RWPE1 (cell line): ENCODE results near the gene ZNF775.

Source experiments
- CTCF ChIA-PET: fragments of 350-600 bp; sonication (Branson Sonifier 250); formaldehyde crosslinking; extraction: SDS; loops from one replicate; lab custom pipeline; 2021; lab: Yijun Ruan, JAX
- POLR2A ChIA-PET: fragments of 400-600 bp; formaldehyde crosslinking; extraction: SDS; loops from one replicate; lab custom pipeline; 2020; ENCODE audit warnings: antibody characterized with exemption; ENCODE audit not compliant: low non-redundant PET; lab: Yijun Ruan, JAX
- DNase-seq: peaks from one replicate; pipeline ENCODE4 v3.0.0; 2012; ENCODE audit warnings: low spot score
- H3K27ac ChIP-seq: fragments of 450-650 bp; 2 replicates; pipeline ENCODE4 v1.5.1; 2017
- CTCF ChIP-seq: fragments of 450-650 bp; conservative IDR thresholded peaks from 2 replicates; pipeline ENCODE4 v1.5.1; 2017; ENCODE audit warnings: low read depth, mild to moderate bottlenecking

Gene ZNF775

GRCh38 chr7:150409300-150410030 lies 30.3 kb downstream of the ZNF775 start:
- no peak for TF ChIP-seq CTCF
- DNase-seq = no peak
- ChIA-PET POLR2A (no interaction called here), CTCF (no interaction called here)
- H3K27ac ChIP-seq = peak overlapping the region; percentile 9; the same call in 1 of the 2 replicates

GRCh38 chr7:150410131-150410530 lies 31.0 kb downstream of the ZNF775 start:
- no peak for DNase-seq
- H3K27ac ChIP-seq = no peak overlapping the region
- ChIA-PET POLR2A (no interaction called here), CTCF (no interaction called here)
- no peak for TF ChIP-seq CTCF

GRCh38 chr7:150410680-150411346 lies 31.7 kb downstream of the ZNF775 start:
- POLR2A ChIA-PET = no interaction called here
- 0 out of 2 replicates have a peak overlapping the region, but pooled peaks have one; percentile 4 for H3K27ac ChIP-seq
- CTCF ChIA-PET = no interaction called here

GRCh38 chr7:150411606-150412005 lies 32.5 kb downstream of the ZNF775 start:
- ChIA-PET POLR2A (no interaction called here), CTCF (no interaction called here)
- no peak for TF ChIP-seq CTCF
- DNase-seq = no peak
- H3K27ac ChIP-seq = 0 out of 2 replicates have a peak overlapping the region, but pooled peaks have one; percentile 4

More at GRCh38 chr7:150410680-150411346, 31.7 kb downstream of the ZNF775 start:
- no peak for TF ChIP-seq CTCF
- no peak for DNase-seq

- no peak for TF ChIP-seq CTCF
- H3K27ac ChIP-seq = no peak overlapping the region
- POLR2A ChIA-PET = no interaction called here
- CTCF ChIA-PET = no interaction called here
- no peak for DNase-seq
Observed at GRCh38 chr7:150412016-150412415, 32.9 kb downstream of the ZNF775 start.

GRCh38 chr7:150412518-150413488 lies 33.7 kb downstream of the ZNF775 start:
- ChIA-PET CTCF (no interaction called here), POLR2A (no interaction called here)
- DNase-seq = no peak
- TF ChIP-seq CTCF = no peak
- no peak overlapping the region for H3K27ac ChIP-seq
